HL-60/S4 (cell line): ENCODE results near the gene DLK1.

Source experiments
- in situ Hi-C: fragments of 300-500 bp; cut with MboI; formaldehyde crosslinking; loops from 2 replicates; pipeline ENCODE4 v1.14.3; 2022; ENCODE audit warnings: low sequenced_read_pairs

DLK1 gene

GRCh38 chr14:100693877-100694578 is 32.7 kb upstream of the DLK1 start:
- in situ Hi-C loops: no loop called here

- in situ Hi-C loops: no loop called here
Measured at GRCh38 chr14:100694579-100695422, 31.9 kb upstream of the DLK1 start.

- in situ Hi-C loops: no loop called here
Measured at GRCh38 chr14:100695423-100695738, 31.3 kb upstream of the DLK1 start.

- in situ Hi-C loops: no loop called here
Measured at GRCh38 chr14:100696008-100696407, 30.7 kb upstream of the DLK1 start.

- in situ Hi-C loops: no loop called here
Measured at GRCh38 chr14:100696590-100696989, 30.1 kb upstream of the DLK1 start.

GRCh38 chr14:100698066-100698465 is 28.6 kb upstream of the DLK1 start:
- in situ Hi-C loops: no loop called here

- in situ Hi-C loops: no loop called here
Measured at GRCh38 chr14:100698666-100699448, 27.8 kb upstream of the DLK1 start.

GRCh38 chr14:100701314-100701713 is 25.4 kb upstream of the DLK1 start:
- in situ Hi-C loops: no loop called here

- in situ Hi-C loops: no loop called here
Measured at GRCh38 chr14:100702590-100702989, 24.1 kb upstream of the DLK1 start.

GRCh38 chr14:100703386-100704220 is 23.1 kb upstream of the DLK1 start:
- in situ Hi-C loops: no loop called here

- in situ Hi-C loops: no loop called here
Measured at GRCh38 chr14:100706200-100706599, 20.5 kb upstream of the DLK1 start.

- in situ Hi-C loops: no loop called here
Measured at GRCh38 chr14:100706860-100707259, 19.8 kb upstream of the DLK1 start.

GRCh38 chr14:100708425-100709288 is 18.0 kb upstream of the DLK1 start:
- in situ Hi-C loops: no loop called here

GRCh38 chr14:100709289-100710284 is 17.1 kb upstream of the DLK1 start:
- in situ Hi-C loops: no loop called here

- in situ Hi-C loops: no loop called here
Measured at GRCh38 chr14:100710391-100710790, 16.3 kb upstream of the DLK1 start.

- in situ Hi-C loops: no loop called here
Measured at GRCh38 chr14:100710826-100711462, 15.7 kb upstream of the DLK1 start.

GRCh38 chr14:100711493-100711892 is 15.2 kb upstream of the DLK1 start:
- in situ Hi-C loops: no loop called here

- in situ Hi-C loops: no loop called here
Measured at GRCh38 chr14:100712490-100712889, 14.2 kb upstream of the DLK1 start.
